Thyroid gland (tissue), 4 donors: Measurements from ENCODE around the gene ST3GAL4. TPM values are rescaled to one million over a fixed set of nuclear protein-coding genes. Genes with fewer than 3 reads are reported as not detected.
"Not testable (repeated sequence)": the region's sequence is repeated elsewhere in the genome, so short reads cannot be mapped to it uniquely, and the experiment has no call there.

Source experiments
- DNase-seq, 2 donors: peaks; one replicate each; pipeline ENCODE4 v3.0.0-alpha.2; 2019
- H3K27ac ChIP-seq, 3 donors: fragments of 200-600 bp; sonication (generic); 1 replicate in 2 of 3; 2 replicates in 1 of 3; pipeline ENCODE4 v1.5.1; 2016 to 2019; ENCODE audit warnings: mild to moderate bottlenecking in 1 of 3, moderate library complexity in 1 of 3
- H3K27me3 ChIP-seq: fragments of 200-600 bp; sonication (generic); one replicate; pipeline ENCODE4 v1.5.1; 2019
- H3K36me3 ChIP-seq, 2 donors: fragments of 200-600 bp; sonication (generic); one replicate each; pipeline ENCODE4 v1.5.1; 2016 to 2019
- H3K4me1 ChIP-seq, 2 donors: fragments of 200-600 bp; sonication (generic); one replicate each; pipeline ENCODE4 v1.5.1; 2017 to 2019
- H3K4me3 ChIP-seq, 3 donors: fragments of 200-600 bp; sonication (generic); replicated peaks in 1 of 3; 1 replicate in 2 of 3; 2 replicates in 1 of 3; pipeline ENCODE4 v1.5.1; 2016; ENCODE audit warnings: mild to moderate bottlenecking in 1 of 3
- H3K9me3 ChIP-seq: fragments of 200-600 bp; sonication (generic); one replicate; pipeline ENCODE4 v1.5.1; 2017
- CTCF ChIP-seq, 6 experiments: fragments of 200-600 bp in 3 of 6; fragments of 450-650 bp in 3 of 6; sonication (generic) in 3 of 6; IDR thresholded peaks; one replicate each; pipeline ENCODE4 v1.5.1; 2016 to 2019; ENCODE audit warnings: antibody characterized with exemption in 6 of 6, mild to moderate bottlenecking in 2 of 6, inconsistent platforms in 1 of 6, moderate library complexity in 1 of 6
- POLR2A ChIP-seq, 2 donors: fragments of 450-650 bp; IDR thresholded peaks; one replicate each; pipeline ENCODE4 v1.6.1; 2017; ENCODE audit warnings: antibody characterized with exemption in 2 of 2, mild to moderate bottlenecking in 2 of 2, moderate library complexity in 1 of 2
- WGBS, 2 donors: methylation state at CpG; one replicate each; pipeline ENCODE4 v1.1.5; 2017; 5-methylcytosine and 5-hydroxymethylcytosine counted together
- intact Hi-C: fragments of 100-400 bp; cut with DNase I; formaldehyde crosslinking; loops from one replicate; pipeline ENCODE4 v1.15.1; 2023
- total RNA-seq, 4 donors: library from RNA; depleted of rRNA; stranded (reverse); fragments of >200 nt; gene quantifications; one replicate each; pipeline ENCODE4 v1.2.3, GENCODE V29; 2016

ST3GAL4 gene
- total RNA-seq, 4 donors from 2014 or later, result 5.3 to 33.9 (median 26.4) TPM

GRCh38 chr11:126385991-126386728, 30.7 kb downstream of the ST3GAL4 start:
- Histone ChIP-seq H3K27me3 (no peaks in the 10 kb centered on the region), H3K36me3 (no peaks in the 10 kb centered on the region), H3K4me3 (no peak overlapping the region), H3K4me1 (peaks cover 3 to 23% of the 10 kb centered on the region in 2 donors), H3K9me3 (no peaks in the 10 kb centered on the region), H3K27ac (no peak overlapping the region)
- TF ChIP-seq CTCF (IDR thresholded peaks at IDR 0.05) (no peak), POLR2A (IDR thresholded peaks at IDR 0.05) (no peak)
- WGBS, 2 donors, result 81 to 87% methylated on average over 6 to 7 of the region's 8 CpGs
- DNase-seq, result no peak
- intact Hi-C loops, result no loop called here

GRCh38 chr11:126386729-126387071, 31.2 kb downstream of the ST3GAL4 start:
- H3K27me3 ChIP-seq, H3K4me3 ChIP-seq, H3K27ac ChIP-seq, intact Hi-C loops, DNase-seq, H3K36me3 ChIP-seq, H3K9me3 ChIP-seq: not testable (repeated sequence)
- 51 to 56% methylated on average over 5 of the region's 5 CpGs for WGBS, 2 donors
- H3K4me1 ChIP-seq, result peaks cover 3 to 28% of the 10 kb centered on the region in 2 donors

- Histone ChIP-seq H3K4me3 (no peak overlapping the region), H3K27ac (no peak overlapping the region), H3K27me3 (no peaks in the 10 kb centered on the region), H3K4me1 (peaks cover 9 to 35% of the 10 kb centered on the region in 2 donors), H3K36me3 (no peaks in the 10 kb centered on the region), H3K9me3 (no peaks in the 10 kb centered on the region)
- WGBS, 2 donors, result 83 to 85% methylated on average over 5 of the region's 5 CpGs
- DNase-seq, result no peak
- intact Hi-C loops, result no loop called here
- TF ChIP-seq POLR2A (IDR thresholded peaks at IDR 0.05) (no peak), CTCF (IDR thresholded peaks at IDR 0.05) (no peak)
Measured at GRCh38 chr11:126387857-126388256, 32.4 kb downstream of the ST3GAL4 start.

GRCh38 chr11:126390272-126390867, 34.9 kb downstream of the ST3GAL4 start:
- H3K27me3 ChIP-seq, result no peaks in the 10 kb centered on the region
- H3K4me1 ChIP-seq, result peaks cover 7 to 51% of the 10 kb centered on the region in 2 donors
- intact Hi-C loops, result no loop called here
- no peak overlapping the region for H3K4me3 ChIP-seq
- H3K27ac ChIP-seq, result no peak overlapping the region
- no peak for TF ChIP-seq CTCF (IDR thresholded peaks at IDR 0.05)
- TF ChIP-seq POLR2A (IDR thresholded peaks at IDR 0.05), result no peak
- no peaks in the 10 kb centered on the region for H3K36me3 ChIP-seq
- 63 to 67% methylated on average over 5 of the region's 5 CpGs for WGBS, 2 donors
- no peaks in the 10 kb centered on the region for H3K9me3 ChIP-seq
- no peak for DNase-seq

GRCh38 chr11:126391286-126391954, 35.9 kb downstream of the ST3GAL4 start:
- 85 to 87% methylated on average over 7 of the region's 7 CpGs for WGBS, 2 donors
- no peaks in the 10 kb centered on the region for H3K36me3 ChIP-seq
- peak overlapping the region in 1 of 3 donors; percentile 63 for H3K27ac ChIP-seq
- no peak for DNase-seq
- TF ChIP-seq CTCF (IDR thresholded peaks at IDR 0.05), result no peak
- TF ChIP-seq POLR2A (IDR thresholded peaks at IDR 0.05), result no peak
- intact Hi-C loops, result no loop called here
- peaks cover 7 to 47% of the 10 kb centered on the region in 2 donors for H3K4me1 ChIP-seq
- H3K9me3 ChIP-seq, result no peaks in the 10 kb centered on the region
- H3K4me3 ChIP-seq, result no peak overlapping the region
- no peaks in the 10 kb centered on the region for H3K27me3 ChIP-seq
